ENCODE data around the gene PTPRD. TPM values are rescaled to one million over a fixed set of nuclear protein-coding genes. Genes with fewer than 3 reads are reported as not detected.
"Not testable (repeated sequence)": the region's sequence is repeated elsewhere in the genome, so short reads cannot be mapped to it uniquely, and the experiment has no call there.

PTPRD gene
- polyA plus RNA-seq, 1 experiment = 0.39 TPM

DNA sequence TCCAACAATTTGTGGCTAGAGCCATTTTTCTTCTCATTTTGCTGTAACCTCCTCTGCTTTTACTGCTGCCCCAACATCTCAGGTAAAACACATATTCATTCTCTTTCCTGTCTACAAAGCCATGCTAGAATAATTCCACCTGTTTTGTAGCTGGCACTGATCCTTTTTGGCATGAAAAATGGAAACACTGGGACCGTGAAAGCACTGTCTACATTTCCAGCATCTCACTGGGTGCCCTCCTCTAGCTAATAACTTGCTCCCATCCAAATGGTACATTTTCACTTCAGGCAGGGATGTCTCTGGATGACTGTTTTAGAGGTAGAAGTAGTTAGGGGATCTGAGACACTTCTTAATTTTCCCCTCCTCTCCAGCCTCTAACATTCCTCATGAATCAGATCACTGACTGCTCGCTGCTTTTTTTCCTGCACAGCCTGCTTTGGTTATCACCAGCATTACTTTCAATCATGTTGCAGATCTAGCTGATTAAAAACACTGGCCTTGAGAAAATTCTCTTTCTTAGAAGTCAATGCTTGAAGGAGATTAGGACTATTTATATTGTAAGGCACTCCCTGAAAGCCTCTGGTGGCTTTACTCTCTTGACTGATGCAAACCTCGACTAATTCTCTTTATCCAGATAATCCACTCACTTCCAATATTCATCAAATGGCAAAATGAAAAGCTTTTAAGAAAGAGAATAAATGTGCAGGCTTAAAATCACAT, 1500.6 kb downstream of the PTPRD start:
- TF ChIP-seq, protein P1, sequence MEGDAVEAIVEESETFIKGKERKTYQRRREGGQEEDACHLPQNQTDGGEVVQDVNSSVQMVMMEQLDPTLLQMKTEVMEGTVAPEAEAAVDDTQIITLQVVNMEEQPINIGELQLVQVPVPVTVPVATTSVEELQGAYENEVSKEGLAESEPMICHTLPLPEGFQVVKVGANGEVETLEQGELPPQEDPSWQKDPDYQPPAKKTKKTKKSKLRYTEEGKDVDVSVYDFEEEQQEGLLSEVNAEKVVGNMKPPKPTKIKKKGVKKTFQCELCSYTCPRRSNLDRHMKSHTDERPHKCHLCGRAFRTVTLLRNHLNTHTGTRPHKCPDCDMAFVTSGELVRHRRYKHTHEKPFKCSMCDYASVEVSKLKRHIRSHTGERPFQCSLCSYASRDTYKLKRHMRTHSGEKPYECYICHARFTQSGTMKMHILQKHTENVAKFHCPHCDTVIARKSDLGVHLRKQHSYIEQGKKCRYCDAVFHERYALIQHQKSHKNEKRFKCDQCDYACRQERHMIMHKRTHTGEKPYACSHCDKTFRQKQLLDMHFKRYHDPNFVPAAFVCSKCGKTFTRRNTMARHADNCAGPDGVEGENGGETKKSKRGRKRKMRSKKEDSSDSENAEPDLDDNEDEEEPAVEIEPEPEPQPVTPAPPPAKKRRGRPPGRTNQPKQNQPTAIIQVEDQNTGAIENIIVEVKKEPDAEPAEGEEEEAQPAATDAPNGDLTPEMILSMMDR (IDR thresholded peaks at IDR 0.05; ENCODE audit: insufficient read depth, low read depth, low read length) = no peak
- POLR2A ChIA-PET = no interaction called here
- CTCF ChIA-PET = no interaction called here
- H3K4me3 ChIP-seq (ENCODE audit: low read depth, low read length) = no peak overlapping the region
- H3K27me3 ChIP-seq (ENCODE audit: control insufficient read depth, insufficient read depth, low read length) = no peaks in the 10 kb centered on the region
- H3K36me3 ChIP-seq (ENCODE audit: control insufficient read depth, insufficient read depth, low read length) = no peaks in the 10 kb centered on the region
- DNase-seq (ENCODE audit: low read depth) = no peak

DNA sequence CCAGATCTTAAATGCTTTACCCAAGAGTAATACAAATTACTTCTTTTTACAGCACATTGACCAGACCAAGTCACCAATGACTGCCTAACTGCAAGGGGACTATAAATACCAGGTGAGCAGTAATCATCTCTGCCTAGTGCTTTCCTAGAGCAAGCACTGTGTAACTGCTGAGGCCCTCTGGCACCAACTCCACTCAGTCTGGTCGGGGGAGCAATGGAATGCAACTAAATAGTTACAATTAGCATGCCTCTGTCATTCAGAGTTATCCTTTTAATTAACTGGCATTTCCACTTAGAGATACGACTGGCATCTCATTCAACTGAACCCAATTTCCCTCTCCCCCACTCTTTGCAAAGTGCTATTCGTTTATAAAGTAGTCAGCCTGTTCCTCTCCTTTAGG, 1504.2 kb downstream of the PTPRD start:
- Histone ChIP-seq H3K4me3 (ENCODE audit: low read depth, low read length) (no peak overlapping the region), H3K36me3 (ENCODE audit: control insufficient read depth, insufficient read depth, low read length) (no peaks in the 10 kb centered on the region), H3K27me3 (ENCODE audit: control insufficient read depth, insufficient read depth, low read length) (no peaks in the 10 kb centered on the region)
- TF ChIP-seq, protein P1 (IDR thresholded peaks at IDR 0.05; ENCODE audit: insufficient read depth, low read depth, low read length) = no peak
- no peak for DNase-seq (ENCODE audit: low read depth)
- ChIA-PET POLR2A (no interaction called here), CTCF (no interaction called here)

GRCh38 chr9:9102295-9102694, 1510.5 kb downstream of the PTPRD start:
- ChIA-PET CTCF (no interaction called here), POLR2A (no interaction called here)
- no peaks in the 10 kb centered on the region for H3K36me3 ChIP-seq (ENCODE audit: control insufficient read depth, insufficient read depth, low read length)
- no peaks in the 10 kb centered on the region for H3K27me3 ChIP-seq (ENCODE audit: control insufficient read depth, insufficient read depth, low read length)
- no peak overlapping the region for H3K4me3 ChIP-seq (ENCODE audit: low read depth, low read length)
- TF ChIP-seq, protein P1 (IDR thresholded peaks at IDR 0.05; ENCODE audit: insufficient read depth, low read depth, low read length) = no peak
- DNase-seq (ENCODE audit: low read depth) = no peak

DNA sequence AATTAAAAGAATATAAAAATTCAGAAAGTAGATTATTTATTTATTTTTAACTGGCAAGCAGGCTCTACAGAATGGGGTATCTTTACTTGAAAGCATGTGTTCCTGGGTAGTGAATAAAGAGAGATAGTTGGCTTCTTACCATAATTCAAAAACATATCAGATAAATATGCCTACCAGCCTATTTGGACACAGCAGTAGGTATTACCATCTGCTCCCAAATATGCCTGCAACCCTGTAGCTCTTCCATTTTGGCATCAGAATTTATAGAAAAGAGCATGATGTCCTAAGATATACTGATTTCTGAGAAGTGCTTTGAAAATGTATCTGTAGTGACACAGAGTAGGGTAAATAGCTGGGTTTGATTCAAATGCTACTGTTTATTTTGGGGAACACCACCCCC, 1512.7 kb downstream of the PTPRD start:
- CTCF ChIA-PET = no interaction called here
- DNase-seq (ENCODE audit: low read depth) = no peak
- no peaks in the 10 kb centered on the region for H3K36me3 ChIP-seq (ENCODE audit: control insufficient read depth, insufficient read depth, low read length)
- H3K27me3 ChIP-seq (ENCODE audit: control insufficient read depth, insufficient read depth, low read length) = no peaks in the 10 kb centered on the region
- POLR2A ChIA-PET = no interaction called here
- TF ChIP-seq, protein P1 (IDR thresholded peaks at IDR 0.05; ENCODE audit: insufficient read depth, low read depth, low read length) = no peak
- H3K4me3 ChIP-seq (ENCODE audit: low read depth, low read length) = no peak overlapping the region

- Histone ChIP-seq H3K4me3 (ENCODE audit: low read depth, low read length) (no peak overlapping the region), H3K36me3 (ENCODE audit: control insufficient read depth, insufficient read depth, low read length) (no peaks in the 10 kb centered on the region), H3K27me3 (ENCODE audit: control insufficient read depth, insufficient read depth, low read length) (no peaks in the 10 kb centered on the region)
- ChIA-PET CTCF (no interaction called here), POLR2A (no interaction called here)
- DNase-seq (ENCODE audit: low read depth) = no peak
- TF ChIP-seq, protein P1 (IDR thresholded peaks at IDR 0.05; ENCODE audit: insufficient read depth, low read depth, low read length) = no peak
These were observed 1513.2 kb downstream of the PTPRD start for GRCh38 chr9:9099646-9100045.

GRCh38 chr9:9097254-9097653, 1515.5 kb downstream of the PTPRD start:
- H3K36me3 ChIP-seq (ENCODE audit: control insufficient read depth, insufficient read depth, low read length); H3K4me3 ChIP-seq (ENCODE audit: low read depth, low read length); H3K27me3 ChIP-seq (ENCODE audit: control insufficient read depth, insufficient read depth, low read length); CTCF ChIA-PET; DNase-seq (ENCODE audit: low read depth); POLR2A ChIA-PET: not testable (repeated sequence)
